HG03520 (cell line): ENCODE data around the gene PAIP2.
"Not testable (repeated sequence)": the region's sequence is repeated elsewhere in the genome, so short reads cannot be mapped to it uniquely, and the experiment has no call there.

ENCODE experiments used
- ATAC-seq: cut with Tn5 transposase; IDR thresholded peaks from one replicate; pipeline ENCODE4 v1.9.1; 2021; ENCODE audit warnings: mild to moderate bottlenecking, moderate library complexity; ENCODE audit not compliant: unreplicated experiment

The PAIP2 gene

GRCh38 chr5:139314276-139314675, 27.4 kb upstream of the PAIP2 start:
- no peak for ATAC-seq

GRCh38 chr5:139315056-139315615, 26.5 kb upstream of the PAIP2 start:
- ATAC-seq = no peak

GRCh38 chr5:139335811-139336210, 5.8 kb upstream of the PAIP2 start:
- no peak for ATAC-seq

GRCh38 chr5:139340051-139340450, 1.6 kb upstream of the PAIP2 start:
- no peak for ATAC-seq

- ATAC-seq = peak; percentile 24
Observed at GRCh38 chr5:139341187-139341688, 416 bp upstream of the PAIP2 start.

- no peak for ATAC-seq
Observed at GRCh38 chr5:139342423-139342723, 719 bp downstream of the PAIP2 start.

- ATAC-seq = no peak
Observed at GRCh38 chr5:139343476-139343875, 1.8 kb downstream of the PAIP2 start.

GRCh38 chr5:139344177-139344576, 2.5 kb downstream of the PAIP2 start:
- no peak for ATAC-seq

GRCh38 chr5:139345442-139345841, 3.8 kb downstream of the PAIP2 start:
- not testable (repeated sequence) for ATAC-seq

GRCh38 chr5:139347863-139348262, 6.2 kb downstream of the PAIP2 start:
- not testable (repeated sequence) for ATAC-seq

GRCh38 chr5:139354186-139354585, 12.5 kb downstream of the PAIP2 start:
- ATAC-seq = no peak

- ATAC-seq = not testable (repeated sequence)
Observed at GRCh38 chr5:139355900-139356299, 14.2 kb downstream of the PAIP2 start.

- ATAC-seq = no peak
Observed at GRCh38 chr5:139358064-139358463, 16.4 kb downstream of the PAIP2 start.

- ATAC-seq = no peak
Observed at GRCh38 chr5:139360384-139360783, 18.7 kb downstream of the PAIP2 start.

- ATAC-seq = no peak
Observed at GRCh38 chr5:139361835-139362429, 20.3 kb downstream of the PAIP2 start.

- ATAC-seq = no peak
Observed at GRCh38 chr5:139363937-139364336, 22.3 kb downstream of the PAIP2 start.

- no peak for ATAC-seq
Observed at GRCh38 chr5:139364466-139364865, 22.8 kb downstream of the PAIP2 start.

GRCh38 chr5:139368613-139369012, 27.0 kb downstream of the PAIP2 start:
- no peak for ATAC-seq

GRCh38 chr5:139369181-139369580, 27.5 kb downstream of the PAIP2 start:
- ATAC-seq = no peak

- ATAC-seq = no peak
Observed at GRCh38 chr5:139371482-139372435, 30.1 kb downstream of the PAIP2 start.

GRCh38 chr5:139374909-139375308, 33.3 kb downstream of the PAIP2 start:
- no peak for ATAC-seq

GRCh38 chr5:139376364-139376763, 34.7 kb downstream of the PAIP2 start:
- ATAC-seq = no peak
